GM12872 (cell line): ENCODE data around the gene CLIP1.

Experiments used
- TF ChIP-seq, protein P1 (sequence below): IDR thresholded peaks from 3 replicates; pipeline ENCODE4 v1.5.1; 2011; ENCODE audit warnings: low read depth, mild to moderate bottlenecking, low read length, moderate library complexity; ENCODE audit not compliant: insufficient read depth

Gene CLIP1

DNA sequence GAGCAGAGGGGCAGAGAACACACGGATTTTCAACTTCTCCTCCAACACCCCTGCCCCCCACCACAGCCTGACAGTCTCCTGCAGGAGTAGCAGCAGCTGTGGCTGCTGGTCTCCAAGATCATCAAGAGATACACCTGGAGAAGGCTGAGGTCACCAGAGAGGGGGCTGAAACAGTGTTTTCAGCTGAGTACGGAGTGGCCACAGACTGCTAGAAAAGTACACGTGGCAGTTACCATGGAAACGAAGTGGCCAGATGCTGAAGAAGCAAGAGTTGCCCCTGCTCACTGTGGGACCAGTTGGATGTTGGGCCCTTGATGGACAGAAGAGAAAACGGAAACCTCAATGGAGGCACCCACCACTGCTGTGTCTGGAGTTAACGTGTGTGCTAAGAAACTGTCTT, 191.7 kb downstream of the CLIP1 start:
- TF ChIP-seq, protein P1, sequence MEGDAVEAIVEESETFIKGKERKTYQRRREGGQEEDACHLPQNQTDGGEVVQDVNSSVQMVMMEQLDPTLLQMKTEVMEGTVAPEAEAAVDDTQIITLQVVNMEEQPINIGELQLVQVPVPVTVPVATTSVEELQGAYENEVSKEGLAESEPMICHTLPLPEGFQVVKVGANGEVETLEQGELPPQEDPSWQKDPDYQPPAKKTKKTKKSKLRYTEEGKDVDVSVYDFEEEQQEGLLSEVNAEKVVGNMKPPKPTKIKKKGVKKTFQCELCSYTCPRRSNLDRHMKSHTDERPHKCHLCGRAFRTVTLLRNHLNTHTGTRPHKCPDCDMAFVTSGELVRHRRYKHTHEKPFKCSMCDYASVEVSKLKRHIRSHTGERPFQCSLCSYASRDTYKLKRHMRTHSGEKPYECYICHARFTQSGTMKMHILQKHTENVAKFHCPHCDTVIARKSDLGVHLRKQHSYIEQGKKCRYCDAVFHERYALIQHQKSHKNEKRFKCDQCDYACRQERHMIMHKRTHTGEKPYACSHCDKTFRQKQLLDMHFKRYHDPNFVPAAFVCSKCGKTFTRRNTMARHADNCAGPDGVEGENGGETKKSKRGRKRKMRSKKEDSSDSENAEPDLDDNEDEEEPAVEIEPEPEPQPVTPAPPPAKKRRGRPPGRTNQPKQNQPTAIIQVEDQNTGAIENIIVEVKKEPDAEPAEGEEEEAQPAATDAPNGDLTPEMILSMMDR = no peak

DNA sequence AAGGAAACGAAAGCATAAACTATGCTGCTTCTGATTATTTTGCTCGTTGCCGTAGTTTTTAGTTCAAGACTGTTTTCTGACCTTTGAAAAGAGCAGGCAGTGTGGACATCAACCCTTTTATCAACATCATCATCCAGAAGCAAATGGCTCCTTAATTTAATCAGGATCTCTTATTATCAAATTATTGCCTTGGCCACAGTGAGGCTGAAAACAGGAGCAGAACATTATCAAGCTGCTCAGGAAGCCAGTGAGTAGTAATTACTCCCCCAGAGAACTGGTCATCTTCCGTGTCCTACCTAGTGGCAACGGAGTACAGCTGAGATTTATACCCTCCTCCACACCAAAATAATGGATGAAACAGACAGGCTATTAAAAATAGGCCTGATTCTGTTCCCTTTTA, 194.4 kb downstream of the CLIP1 start:
- TF ChIP-seq, protein P1 = no peak

DNA sequence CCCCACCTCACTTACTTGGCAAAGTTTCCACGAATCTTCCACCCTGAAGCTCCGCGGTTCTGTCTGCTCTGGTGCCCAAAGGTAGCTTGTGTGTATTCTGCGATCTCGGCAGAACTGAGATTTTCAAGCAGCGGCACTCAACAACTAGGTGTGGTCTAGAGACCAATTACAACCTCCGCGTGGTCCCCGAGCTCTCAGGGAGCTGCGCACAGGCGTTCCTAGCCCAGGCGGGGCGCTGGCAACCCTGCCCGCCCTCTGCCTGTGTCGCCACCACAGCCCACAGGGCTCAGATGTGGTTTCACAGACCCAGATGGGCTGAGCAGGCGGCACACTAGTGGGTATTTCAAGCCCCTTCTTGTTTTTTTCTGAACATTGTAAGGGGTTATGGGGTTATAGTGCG, 195.1 kb downstream of the CLIP1 start:
- TF ChIP-seq, protein P1 = no peak

DNA sequence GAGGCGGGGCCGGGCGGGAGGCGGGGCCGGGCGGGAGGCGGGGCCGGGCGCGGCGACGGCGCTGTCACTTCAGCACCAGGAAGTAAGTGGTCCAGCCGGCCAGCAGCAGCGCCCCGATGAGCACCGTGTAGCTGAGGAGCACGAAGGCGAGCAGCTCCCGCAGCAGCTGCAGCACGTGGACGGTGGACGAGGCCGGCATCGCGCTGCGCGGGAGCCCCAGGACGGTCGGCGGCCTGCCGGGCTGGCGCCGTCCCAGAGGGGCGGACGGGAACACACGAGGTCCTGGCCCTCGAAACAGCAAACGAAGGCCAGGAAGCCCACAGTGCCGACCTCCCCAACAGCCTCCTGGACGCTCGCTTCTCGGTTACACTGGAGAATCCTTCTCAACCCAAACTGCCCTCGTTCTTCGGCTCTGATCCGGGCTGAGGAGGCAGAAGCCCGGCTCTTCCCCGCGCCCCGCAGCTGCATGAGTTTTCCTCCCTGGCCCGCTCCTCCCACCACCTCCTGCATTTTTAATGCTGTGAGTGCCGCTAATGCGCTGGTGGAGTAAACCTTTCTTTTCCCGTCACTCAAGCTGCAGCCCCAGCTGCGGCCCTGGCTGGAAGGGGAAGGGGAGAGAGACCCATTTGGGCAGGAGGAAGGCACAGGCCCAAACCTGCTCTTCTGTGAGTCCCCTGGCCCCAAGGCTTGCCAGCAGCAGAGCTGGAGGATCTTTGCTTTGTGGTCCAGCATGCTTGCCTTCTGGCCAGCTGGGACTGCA, 195.9 kb downstream of the CLIP1 start:
- TF ChIP-seq, protein P1 = no peak

DNA sequence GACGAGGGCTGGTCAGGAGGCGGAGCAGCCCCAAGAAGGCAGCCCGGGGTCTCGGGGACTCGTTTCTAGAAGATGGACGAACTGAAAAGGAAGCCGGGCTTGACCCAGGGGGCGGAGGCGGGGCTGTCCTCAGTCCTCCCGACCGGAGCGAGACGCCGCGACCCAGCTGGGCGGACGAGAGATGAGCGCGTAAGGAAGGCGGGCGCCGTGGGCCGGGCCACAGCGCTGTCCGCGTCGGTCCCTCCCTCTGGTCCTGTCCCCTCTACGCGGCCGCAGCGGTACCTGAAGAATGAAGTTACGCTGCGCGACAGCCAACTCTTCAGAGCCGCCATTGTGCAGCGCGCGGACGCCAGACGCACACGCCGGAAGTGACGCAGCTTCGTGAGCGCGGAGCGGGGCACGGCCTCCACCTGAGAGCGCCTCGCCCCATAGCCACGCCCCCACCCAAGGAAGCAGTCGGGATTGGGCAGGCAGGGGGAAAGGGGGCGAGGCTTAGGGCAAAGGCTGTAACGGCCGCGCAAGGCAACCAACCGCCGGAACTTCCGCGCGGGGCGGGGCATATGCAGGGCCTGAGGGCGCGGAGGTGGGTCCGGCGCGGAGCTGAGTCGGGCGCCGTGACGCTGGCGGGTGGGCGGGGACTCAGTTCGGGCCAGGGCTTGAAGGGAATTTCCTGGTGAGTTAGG, 196.6 kb downstream of the CLIP1 start, which contains the start of gene DIABLO:
Gene DIABLO, minus strand, starts transcription at position 370 of the 683 bp plus-strand sequence. Its CDS starts 38 bp downstream, at position 332.
- TF ChIP-seq, protein P1 = no peak
